K562 (cell line): ENCODE results near the gene PFKP. TPM values are rescaled to one million over a fixed set of nuclear protein-coding genes. Genes with fewer than 3 reads are reported as not detected.

Experiments
- ATAC-seq: fragments of 200-7000 bp; cut with Tn5 transposase; 3 replicates; pipeline ENCODE4 v1.9.1; 2020; ENCODE audit warnings: moderate library complexity
- BruUV-seq: library from RNA; stranded (reverse); fragments of 400-500 nt; replicated peaks from 2 replicates; lab custom pipeline; 2021; lab: Mats Ljungman, UMichigan
- CTCF ChIA-PET: fragments of 300-600 bp; formaldehyde crosslinking; extraction: SDS; loops from one replicate; lab custom pipeline; 2021; ENCODE audit warnings: low intra/inter-chr PET ratio; lab: Yijun Ruan, JAX
- POLR2A ChIA-PET: fragments of 300-600, 350-650 bp; sonication (Branson Sonifier 250); formaldehyde crosslinking; extraction: SDS; loops from one replicate; lab custom pipeline; 2021; ENCODE audit warnings: antibody characterized with exemption, inconsistent platforms; lab: Yijun Ruan, JAX
- DNase-seq, 4 experiments: peaks; one replicate each; pipeline versions ENCODE4 v3.0.0 to v3.0.0-alpha.2; 2011 to 2018; ENCODE audit warnings: low spot score in 3 of 4, mixed read lengths in 3 of 4; ENCODE audit errors: extremely low read depth in 1 of 4
- FAIRE-seq: peaks from 2 replicates; lab custom pipeline; 2011; peaks lifted over from hg19 to GRCh38; lab: Jason Lieb, UNC
- H2AFZ ChIP-seq: 2 replicates; pipeline ENCODE4 v1.6.0; 2011; ENCODE audit warnings: low read depth, low read length, control low read depth, inconsistent platforms
- H3K27ac ChIP-seq: fragments of 200-600 bp; 3 replicates; pipeline ENCODE4 v1.8.0; 2011; ENCODE audit warnings: low read depth, mild to moderate bottlenecking, control low read depth, inconsistent platforms, low read length, moderate library complexity, mixed read lengths; ENCODE audit errors: extremely low read depth
- H3K27me3 ChIP-seq, 2 experiments: fragments of 300-600 bp in 1 of 2; 2 replicates in 1 of 2; 3 replicates in 1 of 2; pipeline versions ENCODE4 v1.6.0 to v1.8.0; 2011; ENCODE audit warnings: inconsistent platforms in 2 of 2, low read length in 2 of 2, mild to moderate bottlenecking in 1 of 2, mixed read lengths in 1 of 2, moderate library complexity in 1 of 2; ENCODE audit not compliant: control insufficient read depth in 2 of 2, insufficient read depth in 2 of 2
- H3K36me3 ChIP-seq: fragments of 300-600 bp; 3 replicates; pipeline ENCODE4 v1.8.0; 2011; ENCODE audit warnings: mild to moderate bottlenecking, low read length, inconsistent platforms; ENCODE audit not compliant: control insufficient read depth, insufficient read depth
- H3K4me1 ChIP-seq, 2 experiments: fragments of 200-600 bp in 1 of 2; replicated peaks in 1 of 2; 2 replicates in 1 of 2; 3 replicates in 1 of 2; pipeline versions ENCODE4 v1.5.1 to v1.8.0; 2011; ENCODE audit warnings: inconsistent platforms in 2 of 2, low read length in 2 of 2, mild to moderate bottlenecking in 1 of 2, mixed read lengths in 1 of 2, moderate library complexity in 1 of 2; ENCODE audit not compliant: control insufficient read depth in 2 of 2, insufficient read depth in 2 of 2
- H3K4me2 ChIP-seq: 2 replicates; pipeline ENCODE4 v1.6.1; 2011; ENCODE audit warnings: low read length, control low read depth, inconsistent platforms, mixed read lengths; ENCODE audit not compliant: insufficient read depth
- H3K4me3 ChIP-seq: fragments of 200-600 bp; sonication (generic), shearing (Covaris generic); 2 replicates; pipeline ENCODE4 v1.5.1; 2016; ENCODE audit warnings: control low read depth, inconsistent platforms
- H3K79me2 ChIP-seq: fragments of 200-600 bp; 3 replicates; pipeline ENCODE4 v1.8.0; 2011; ENCODE audit warnings: low read length, inconsistent platforms; ENCODE audit not compliant: control insufficient read depth, insufficient read depth
- H3K9ac ChIP-seq, 2 experiments: 2 replicates each; pipeline versions ENCODE4 v1.6.0 to v1.6.1; 2011; ENCODE audit warnings: low read depth in 2 of 2, low read length in 2 of 2, control low read depth in 1 of 2, inconsistent platforms in 1 of 2, mild to moderate bottlenecking in 1 of 2, mixed read lengths in 1 of 2; ENCODE audit not compliant: insufficient read depth in 1 of 2
- H3K9me1 ChIP-seq: one replicate; pipeline ENCODE4 v1.6.0; 2011; ENCODE audit warnings: inconsistent platforms, mild to moderate bottlenecking, low read length, moderate library complexity; ENCODE audit not compliant: control insufficient read depth, insufficient read depth
- H3K9me3 ChIP-seq: replicated peaks from 2 replicates; pipeline ENCODE4 v1.5.1; 2011; ENCODE audit warnings: low read depth, low read length, inconsistent platforms; ENCODE audit not compliant: control insufficient read depth, insufficient read depth
- H4K20me1 ChIP-seq: replicated peaks from 2 replicates; pipeline ENCODE4 v1.6.1; 2011; ENCODE audit warnings: low read length, inconsistent platforms, mixed read lengths; ENCODE audit not compliant: control insufficient read depth, insufficient read depth
- ATF7 ChIP-seq: fragments of 450-650 bp; IDR thresholded peaks from 2 replicates; pipeline ENCODE4 v1.7.1; 2014; ENCODE audit warnings: mild to moderate bottlenecking, moderate library complexity
- CEBPZ ChIP-seq: fragments of 150-350 bp; IDR thresholded peaks from 2 replicates; pipeline ENCODE4 v1.6.1; 2014; ENCODE audit warnings: low read depth, mild to moderate bottlenecking, low read length, borderline replicate concordance
- DDX20 ChIP-seq: fragments of 450-650 bp; IDR thresholded peaks from 2 replicates; pipeline ENCODE4 v1.6.1; 2016; ENCODE audit warnings: missing genetic modification characterization, low read depth, mild to moderate bottlenecking, missing compliant biosample characterization, moderate library complexity
- GATAD2B ChIP-seq: fragments of 450-650 bp; IDR thresholded peaks from 2 replicates; pipeline ENCODE4 v1.6.1; 2017; ENCODE audit warnings: mild to moderate bottlenecking, borderline replicate concordance
- IRF1 ChIP-seq: sonication (generic); formaldehyde crosslinking; IDR thresholded peaks from 2 replicates; pipeline ENCODE4 v1.8.0; 2022; ENCODE audit warnings: missing genetic modification reagents, mild to moderate bottlenecking, borderline replicate concordance
- MAX ChIP-seq: sonication (generic); formaldehyde crosslinking; IDR thresholded peaks from 2 replicates; pipeline ENCODE4 v1.9.0; 2022; ENCODE audit warnings: mild to moderate bottlenecking, missing genetic modification reagents
- RBM34 ChIP-seq: fragments of 200-400 bp; formaldehyde crosslinking; IDR thresholded peaks from 2 replicates; pipeline ENCODE4 v1.6.1; 2018; ENCODE audit warnings: low read length, borderline replicate concordance; ENCODE audit not compliant: insufficient read depth
- SMAD1 ChIP-seq: fragments of 150-350 bp; IDR thresholded peaks from 2 replicates; pipeline ENCODE4 v1.6.1; 2014; ENCODE audit warnings: low read length, low read depth; ENCODE audit not compliant: partially characterized antibody
- SMAD4 ChIP-seq: fragments of 250-450 bp; sonication (Bioruptor Pico); conservative IDR thresholded peaks from 2 replicates; pipeline ENCODE4 v1.8.0; 2021; ENCODE audit warnings: inconsistent platforms, mild to moderate bottlenecking, moderate library complexity
- TAL1 ChIP-seq: fragments of 450-650 bp; IDR thresholded peaks from 2 replicates; pipeline ENCODE4 v1.6.1; 2016; ENCODE audit warnings: mild to moderate bottlenecking
- ZNF197 ChIP-seq: fragments of 200-800 bp; sonication (Bioruptor generic); IDR thresholded peaks from 2 replicates; pipeline ENCODE4 v1.6.1; 2016; ENCODE audit warnings: low read depth, missing genetic modification characterization, missing compliant biosample characterization
- WGBS: fragments of 100-300 bp; shearing (Covaris generic); methylation state at CpG from one replicate; pipeline ENCODE4 v1.1.6; 2016; ENCODE audit warnings: low coverage, mixed read lengths; ENCODE audit not compliant: insufficient coverage; ENCODE audit errors: missing lambda C conversion rate; 5-methylcytosine and 5-hydroxymethylcytosine counted together
- in situ Hi-C: fragments of 300-500 bp; cut with MboI; formaldehyde crosslinking; loops from 4 replicates; pipeline ENCODE4 v1.15.0; 2018; ENCODE audit warnings: inconsistent platforms, mixed read lengths
- intact Hi-C: fragments of 100-400 bp; cut with micrococcal nuclease; formaldehyde crosslinking; loops from 2 replicates; pipeline ENCODE4 v1.14.2; 2022
- polyA plus RNA-seq, 8 experiments: library from polyadenylated mRNA; depleted of rRNA in 4 of 8; stranded (reverse) in 5 of 8; unstranded in 3 of 8; fragments of >200 nt; fragmentation: Nextera tagmentation in 2 of 8; fragmentation: Illumina TruSeq in 1 of 8; extraction: Ambion mirVana in 2 of 8; extraction: Trizol in 1 of 8; gene quantifications; 2 replicates each; pipeline versions ENCODE4 v1.2.1 to v1.2.3, GENCODE V29; 2011 to 2014; ENCODE audit warnings: inconsistent platforms in 1 of 8, missing spikeins in 1 of 8
- total RNA-seq, 7 experiments: library from RNA; depleted of rRNA in 6 of 7; stranded (reverse); fragments of >200 nt in 6 of 7; fragmentation: Illumina TruSeq in 2 of 7; extraction: Trizol in 2 of 7; gene quantifications; 2 replicates each; pipeline versions ENCODE4 v1.2.1 to v1.2.3, GENCODE V29; 2011 to 2021; ENCODE audit warnings: low replicate concordance in 1 of 7
- TF ChIP-seq, protein P1 (sequence below): fragments of 200-800 bp; sonication (Bioruptor generic); IDR thresholded peaks from 2 replicates; pipeline ENCODE4 v1.6.1; 2017; ENCODE audit warnings: missing genetic modification characterization, missing compliant biosample characterization

PFKP gene
- total and polyA plus RNA-seq, 9 of the 15 experiments (the other 6 are each of a cell fraction or from before 2014, with no cell fraction given) = 23.5 to 116 (median 62.1) TPM

- TF ChIP-seq IRF1 (CRISPR knock-in tag) (no peak), GATAD2B (no peak)
- TF ChIP-seq, all 486 proteins: peak for 0
Observed at GRCh38 chr10:3166496-3167290, 99.3 kb downstream of the PFKP start (continued).

GRCh38 chr10:3167611-3168330 lies 100.4 kb downstream of the PFKP start:
- CTCF ChIA-PET = no interaction called here
- in situ Hi-C loops (no loop called here), intact Hi-C loops (no loop called here)
- peaks cover 25% of the 10 kb centered on the region for H3K79me2 ChIP-seq
- ATAC-seq = no peak
- FAIRE-seq = no peak
- H3K9ac ChIP-seq = no peak overlapping the region
- POLR2A ChIA-PET = interaction anchor here (0.7 to 0.8 kb wide), 2 partner anchors 8 to 94 kb away, joined by 3 read pairs; no protein-coding TSS in a partner anchor
- no peaks in the 10 kb centered on the region for H3K9me3 ChIP-seq
- 97% methylated on average over 19 of the region's 21 CpGs for WGBS
- no peak overlapping the region for H2AFZ ChIP-seq
- no peak overlapping the region for H3K4me2 ChIP-seq
- no peaks in the 10 kb centered on the region for H3K27me3 ChIP-seq
- H3K4me1 ChIP-seq = peaks cover 3 to 8% of the 10 kb centered on the region in 2 experiments; a peak in 3 of 5 replicates
- H3K27ac ChIP-seq = no peak overlapping the region
- DNase-seq = no peak
- BruUV-seq = no TSS peak
- peaks cover 75% of the 10 kb centered on the region for H3K36me3 ChIP-seq
- no peak overlapping the region for H3K4me3 ChIP-seq
- no peaks in the 10 kb centered on the region for H4K20me1 ChIP-seq
- no peaks in the 10 kb centered on the region for H3K9me1 ChIP-seq
- TF ChIP-seq, protein P1, sequence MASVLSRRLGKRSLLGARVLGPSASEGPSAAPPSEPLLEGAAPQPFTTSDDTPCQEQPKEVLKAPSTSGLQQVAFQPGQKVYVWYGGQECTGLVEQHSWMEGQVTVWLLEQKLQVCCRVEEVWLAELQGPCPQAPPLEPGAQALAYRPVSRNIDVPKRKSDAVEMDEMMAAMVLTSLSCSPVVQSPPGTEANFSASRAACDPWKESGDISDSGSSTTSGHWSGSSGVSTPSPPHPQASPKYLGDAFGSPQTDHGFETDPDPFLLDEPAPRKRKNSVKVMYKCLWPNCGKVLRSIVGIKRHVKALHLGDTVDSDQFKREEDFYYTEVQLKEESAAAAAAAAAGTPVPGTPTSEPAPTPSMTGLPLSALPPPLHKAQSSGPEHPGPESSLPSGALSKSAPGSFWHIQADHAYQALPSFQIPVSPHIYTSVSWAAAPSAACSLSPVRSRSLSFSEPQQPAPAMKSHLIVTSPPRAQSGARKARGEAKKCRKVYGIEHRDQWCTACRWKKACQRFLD (CRISPR knock-in tag) = no peak
- TF ChIP-seq TAL1 (no peak), CEBPZ (no peak), SMAD1 (no peak), ATF7 (no peak), MAX (CRISPR knock-in tag) (no peak), SMAD4 (CRISPR knock-in tag) (no peak), RBM34 (no peak), ZNF197 (CRISPR knock-in tag) (no peak), DDX20 (tag) (no peak)
